Thyroid gland (tissue), 4 donors: ENCODE data around the gene ARHGEF33. TPM values are rescaled to one million over a fixed set of nuclear protein-coding genes. Genes with fewer than 3 reads are reported as not detected.

Experiments
- DNase-seq, 2 donors: peaks; one replicate each; pipeline ENCODE4 v3.0.0-alpha.2; 2019
- H3K27ac ChIP-seq, 3 donors: fragments of 200-600 bp; sonication (generic); 1 replicate in 2 of 3; 2 replicates in 1 of 3; pipeline ENCODE4 v1.5.1; 2016 to 2019; ENCODE audit warnings: mild to moderate bottlenecking in 1 of 3, moderate library complexity in 1 of 3
- H3K27me3 ChIP-seq: fragments of 200-600 bp; sonication (generic); one replicate; pipeline ENCODE4 v1.5.1; 2019
- H3K36me3 ChIP-seq, 2 donors: fragments of 200-600 bp; sonication (generic); one replicate each; pipeline ENCODE4 v1.5.1; 2016 to 2019
- H3K4me1 ChIP-seq, 2 donors: fragments of 200-600 bp; sonication (generic); one replicate each; pipeline ENCODE4 v1.5.1; 2017 to 2019
- H3K4me3 ChIP-seq, 3 donors: fragments of 200-600 bp; sonication (generic); replicated peaks in 1 of 3; 1 replicate in 2 of 3; 2 replicates in 1 of 3; pipeline ENCODE4 v1.5.1; 2016; ENCODE audit warnings: mild to moderate bottlenecking in 1 of 3
- H3K9me3 ChIP-seq: fragments of 200-600 bp; sonication (generic); one replicate; pipeline ENCODE4 v1.5.1; 2017
- CTCF ChIP-seq, 6 experiments: fragments of 200-600 bp in 3 of 6; fragments of 450-650 bp in 3 of 6; sonication (generic) in 3 of 6; IDR thresholded peaks; one replicate each; pipeline ENCODE4 v1.5.1; 2016 to 2019; ENCODE audit warnings: antibody characterized with exemption in 6 of 6, mild to moderate bottlenecking in 2 of 6, inconsistent platforms in 1 of 6, moderate library complexity in 1 of 6
- POLR2A ChIP-seq, 2 donors: fragments of 450-650 bp; IDR thresholded peaks; one replicate each; pipeline ENCODE4 v1.6.1; 2017; ENCODE audit warnings: antibody characterized with exemption in 2 of 2, mild to moderate bottlenecking in 2 of 2, moderate library complexity in 1 of 2
- WGBS, 2 donors: methylation state at CpG; one replicate each; pipeline ENCODE4 v1.1.5; 2017; 5-methylcytosine and 5-hydroxymethylcytosine counted together
- intact Hi-C: fragments of 100-400 bp; cut with DNase I; formaldehyde crosslinking; loops from one replicate; pipeline ENCODE4 v1.15.1; 2023
- total RNA-seq, 4 donors: library from RNA; depleted of rRNA; stranded (reverse); fragments of >200 nt; gene quantifications; one replicate each; pipeline ENCODE4 v1.2.3, GENCODE V29; 2016

Gene ARHGEF33
- total RNA-seq, 4 donors from 2014 or later, result 1.3 to 4.6 (median 1.6) TPM

- intact Hi-C loops, result no loop called here
- TF ChIP-seq POLR2A (IDR thresholded peaks at IDR 0.05) (no peak), CTCF (IDR thresholded peaks at IDR 0.05) (no peak)
Measured at GRCh38 chr2:38892819-38893218, 3.1 kb downstream of the ARHGEF33 start.

GRCh38 chr2:38898256-38898655, 8.6 kb downstream of the ARHGEF33 start:
- Histone ChIP-seq H3K4me1 (no peaks in the 10 kb centered on the region), H3K9me3 (no peaks in the 10 kb centered on the region), H3K27ac (no peak overlapping the region), H3K27me3 (no peaks in the 10 kb centered on the region), H3K4me3 (no peak overlapping the region), H3K36me3 (no peaks in the 10 kb centered on the region)
- TF ChIP-seq CTCF (IDR thresholded peaks at IDR 0.05) (no peak), POLR2A (IDR thresholded peaks at IDR 0.05) (no peak)
- DNase-seq, result no peak
- WGBS, 2 donors, result 86 to 88% methylated on average over 5 of the region's 5 CpGs
- intact Hi-C loops, result no loop called here

More at GRCh38 chr2:38892819-38893218, 3.1 kb downstream of the ARHGEF33 start:
- Histone ChIP-seq H3K27ac (no peak overlapping the region), H3K36me3 (no peaks in the 10 kb centered on the region), H3K4me1 (no peaks in the 10 kb centered on the region), H3K4me3 (no peak overlapping the region), H3K9me3 (no peaks in the 10 kb centered on the region), H3K27me3 (no peaks in the 10 kb centered on the region)
- DNase-seq, result no peak

- intact Hi-C loops, result no loop called here
- 67 to 88% methylated on average over 1 of the region's 1 CpG for WGBS, 2 donors
- no peaks in the 10 kb centered on the region for H3K27me3 ChIP-seq
- no peak for TF ChIP-seq POLR2A (IDR thresholded peaks at IDR 0.05)
- TF ChIP-seq CTCF (IDR thresholded peaks at IDR 0.05), result no peak
- no peaks in the 10 kb centered on the region for H3K9me3 ChIP-seq
- H3K4me1 ChIP-seq, result no peaks in the 10 kb centered on the region
- no peak overlapping the region for H3K4me3 ChIP-seq
- H3K36me3 ChIP-seq, result no peaks in the 10 kb centered on the region
- DNase-seq, result no peak
- no peak overlapping the region for H3K27ac ChIP-seq
Measured at GRCh38 chr2:38900726-38901125, 11.1 kb downstream of the ARHGEF33 start.

- 89 to 92% methylated on average over 2 of the region's 2 CpGs for WGBS, 2 donors
- Histone ChIP-seq H3K4me1 (no peaks in the 10 kb centered on the region), H3K36me3 (no peaks in the 10 kb centered on the region), H3K27me3 (no peaks in the 10 kb centered on the region), H3K9me3 (no peaks in the 10 kb centered on the region), H3K27ac (no peak overlapping the region), H3K4me3 (no peak overlapping the region)
- intact Hi-C loops, result no loop called here
- no peak for DNase-seq
- TF ChIP-seq POLR2A (IDR thresholded peaks at IDR 0.05) (no peak), CTCF (IDR thresholded peaks at IDR 0.05) (no peak)
Measured at GRCh38 chr2:38905251-38905650, 15.6 kb downstream of the ARHGEF33 start.

GRCh38 chr2:38907242-38907641, 17.6 kb downstream of the ARHGEF33 start:
- no peak overlapping the region for H3K4me3 ChIP-seq
- intact Hi-C loops, result no loop called here
- DNase-seq, result no peak
- no peaks in the 10 kb centered on the region for H3K9me3 ChIP-seq
- TF ChIP-seq CTCF (IDR thresholded peaks at IDR 0.05) (no peak), POLR2A (IDR thresholded peaks at IDR 0.05) (no peak)
- 75 to 81% methylated on average over 1 of the region's 1 CpG for WGBS, 2 donors
- no peak overlapping the region for H3K27ac ChIP-seq
- no peaks in the 10 kb centered on the region for H3K27me3 ChIP-seq
- H3K4me1 ChIP-seq, result no peaks in the 10 kb centered on the region
- H3K36me3 ChIP-seq, result no peaks in the 10 kb centered on the region
